Ishikawa (cell line): ENCODE measurements around the gene KRTAP1-3.

Experiments
- CEBPB ChIP-seq: IDR thresholded peaks from 2 replicates; pipeline ENCODE4 v1.6.1; 2012
- CREB1 ChIP-seq: IDR thresholded peaks from 2 replicates; pipeline ENCODE4 v1.6.1; 2012; ENCODE audit warnings: low read depth
- EGR1 ChIP-seq: IDR thresholded peaks from 2 replicates; pipeline ENCODE4 v1.6.1; 2012
- EP300 ChIP-seq: IDR thresholded peaks from 2 replicates; pipeline ENCODE4 v1.6.1; 2012; ENCODE audit warnings: borderline replicate concordance
- FOXM1 ChIP-seq: IDR thresholded peaks from 2 replicates; pipeline ENCODE4 v1.6.1; 2012; ENCODE audit warnings: low read depth, borderline replicate concordance
- NFIC ChIP-seq: IDR thresholded peaks from 2 replicates; pipeline ENCODE4 v1.6.1; 2012
- RAD21 ChIP-seq: IDR thresholded peaks from 2 replicates; pipeline ENCODE4 v1.6.1; 2012; ENCODE audit warnings: low read depth
- TAF1 ChIP-seq: IDR thresholded peaks from 2 replicates; pipeline ENCODE4 v1.6.1; 2012; ENCODE audit warnings: low read depth, mild to moderate bottlenecking
- TCF12 ChIP-seq: IDR thresholded peaks from 2 replicates; pipeline ENCODE4 v1.6.1; 2012; ENCODE audit warnings: low read depth
- TEAD4 ChIP-seq: IDR thresholded peaks from 2 replicates; pipeline ENCODE4 v1.6.1; 2012
- USF1 ChIP-seq: IDR thresholded peaks from 2 replicates; pipeline ENCODE4 v1.6.1; 2012
- YY1 ChIP-seq: IDR thresholded peaks from 2 replicates; pipeline ENCODE4 v1.6.1; 2012; ENCODE audit warnings: low read depth
- ZBTB7A ChIP-seq: IDR thresholded peaks from 2 replicates; pipeline ENCODE4 v1.6.1; 2012; ENCODE audit warnings: low read depth
- TF ChIP-seq, protein P1 (sequence below): IDR thresholded peaks from 2 replicates; pipeline ENCODE4 v1.6.1; 2012; ENCODE audit warnings: low read depth, mild to moderate bottlenecking
- TF ChIP-seq, protein P2 (sequence below): IDR thresholded peaks from 2 replicates; pipeline ENCODE4 v1.6.1; 2012

The KRTAP1-3 gene

DNA sequence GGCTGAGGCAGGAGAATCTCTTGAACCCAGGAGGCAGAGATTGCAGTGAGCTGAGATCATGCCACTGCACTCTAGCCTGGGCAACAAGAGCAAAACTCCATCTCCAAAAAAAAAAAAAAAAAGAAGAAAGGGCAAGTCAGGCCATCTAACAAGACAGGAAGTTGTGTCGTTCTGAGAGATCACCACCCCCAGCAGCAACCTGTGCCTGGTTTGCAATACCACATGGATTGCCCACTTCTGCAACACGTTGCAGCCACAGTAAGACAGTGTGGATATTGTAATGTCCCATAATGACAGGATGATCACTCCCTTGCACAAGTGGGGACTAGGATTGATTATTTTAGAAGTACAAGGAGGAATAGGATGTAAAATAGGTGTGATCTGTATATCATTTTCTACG is 34.4 kb upstream of the KRTAP1-3 start:
- TF ChIP-seq TAF1 (no peak), TEAD4 (no peak), NFIC (no peak), RAD21 (no peak), YY1 (no peak), ZBTB7A (no peak), TCF12 (no peak), EGR1 (no peak), CREB1 (no peak), CEBPB (no peak), USF1 (no peak), FOXM1 (no peak), EP300 (no peak)
- TF ChIP-seq, protein P1, sequence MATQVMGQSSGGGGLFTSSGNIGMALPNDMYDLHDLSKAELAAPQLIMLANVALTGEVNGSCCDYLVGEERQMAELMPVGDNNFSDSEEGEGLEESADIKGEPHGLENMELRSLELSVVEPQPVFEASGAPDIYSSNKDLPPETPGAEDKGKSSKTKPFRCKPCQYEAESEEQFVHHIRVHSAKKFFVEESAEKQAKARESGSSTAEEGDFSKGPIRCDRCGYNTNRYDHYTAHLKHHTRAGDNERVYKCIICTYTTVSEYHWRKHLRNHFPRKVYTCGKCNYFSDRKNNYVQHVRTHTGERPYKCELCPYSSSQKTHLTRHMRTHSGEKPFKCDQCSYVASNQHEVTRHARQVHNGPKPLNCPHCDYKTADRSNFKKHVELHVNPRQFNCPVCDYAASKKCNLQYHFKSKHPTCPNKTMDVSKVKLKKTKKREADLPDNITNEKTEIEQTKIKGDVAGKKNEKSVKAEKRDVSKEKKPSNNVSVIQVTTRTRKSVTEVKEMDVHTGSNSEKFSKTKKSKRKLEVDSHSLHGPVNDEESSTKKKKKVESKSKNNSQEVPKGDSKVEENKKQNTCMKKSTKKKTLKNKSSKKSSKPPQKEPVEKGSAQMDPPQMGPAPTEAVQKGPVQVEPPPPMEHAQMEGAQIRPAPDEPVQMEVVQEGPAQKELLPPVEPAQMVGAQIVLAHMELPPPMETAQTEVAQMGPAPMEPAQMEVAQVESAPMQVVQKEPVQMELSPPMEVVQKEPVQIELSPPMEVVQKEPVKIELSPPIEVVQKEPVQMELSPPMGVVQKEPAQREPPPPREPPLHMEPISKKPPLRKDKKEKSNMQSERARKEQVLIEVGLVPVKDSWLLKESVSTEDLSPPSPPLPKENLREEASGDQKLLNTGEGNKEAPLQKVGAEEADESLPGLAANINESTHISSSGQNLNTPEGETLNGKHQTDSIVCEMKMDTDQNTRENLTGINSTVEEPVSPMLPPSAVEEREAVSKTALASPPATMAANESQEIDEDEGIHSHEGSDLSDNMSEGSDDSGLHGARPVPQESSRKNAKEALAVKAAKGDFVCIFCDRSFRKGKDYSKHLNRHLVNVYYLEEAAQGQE, result no peak
- TF ChIP-seq, protein P2, sequence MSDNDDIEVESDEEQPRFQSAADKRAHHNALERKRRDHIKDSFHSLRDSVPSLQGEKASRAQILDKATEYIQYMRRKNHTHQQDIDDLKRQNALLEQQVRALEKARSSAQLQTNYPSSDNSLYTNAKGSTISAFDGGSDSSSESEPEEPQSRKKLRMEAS, result no peak

- no peak for TF ChIP-seq YY1
Observed at GRCh38 chr17:41067281-41067680, 32.6 kb upstream of the KRTAP1-3 start.

DNA sequence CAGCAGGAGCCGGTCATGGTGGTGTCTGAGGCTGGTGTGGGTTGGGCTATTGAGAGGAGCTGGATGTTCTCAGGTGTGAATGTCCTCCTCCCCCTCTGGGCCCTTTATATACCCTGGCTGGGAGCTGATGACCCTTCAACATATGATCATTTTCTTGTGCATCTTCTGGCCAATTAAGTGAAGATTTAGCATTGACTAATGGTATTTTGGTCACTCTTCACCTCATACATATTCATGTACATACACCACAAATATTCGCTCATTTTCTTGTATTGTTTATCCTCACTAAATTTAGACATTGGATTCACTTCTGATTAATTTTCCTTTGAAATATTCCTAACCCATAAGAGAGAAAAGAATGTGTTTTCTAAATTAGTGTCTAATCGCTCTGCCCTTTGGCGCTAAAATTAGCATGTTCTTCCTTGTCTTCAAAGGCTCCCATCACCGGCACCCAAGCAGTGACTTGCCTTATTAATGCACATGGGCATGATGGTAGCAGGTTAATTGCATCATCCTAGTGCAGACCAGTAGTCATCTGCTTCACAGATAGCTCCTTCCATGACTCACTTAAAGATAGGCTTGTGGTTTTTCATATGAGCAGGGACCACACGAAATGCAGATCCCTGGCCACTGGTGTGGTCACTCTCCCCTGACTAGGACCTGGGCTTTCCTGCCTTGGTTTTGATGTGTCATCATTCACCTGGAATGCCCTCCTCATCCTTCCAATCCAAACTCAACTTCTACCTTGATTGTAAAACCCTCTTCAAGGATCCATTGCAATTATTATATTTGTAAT is 31.4 kb upstream of the KRTAP1-3 start, which contains the start of gene KRTAP2-4:
TSS of gene KRTAP2-4 (minus strand) at position 51 of the 796 bp plus-strand sequence. CDS start at position 17, 34 bp downstream.
- no peak for TF ChIP-seq TAF1
- TF ChIP-seq FOXM1, result no peak
- TF ChIP-seq NFIC, result no peak
- TF ChIP-seq CEBPB, result no peak
- no peak for TF ChIP-seq USF1

- no peak for TF ChIP-seq CREB1
- TF ChIP-seq TAF1, result no peak
- TF ChIP-seq YY1, result no peak
- no peak for TF ChIP-seq EP300
- no peak for TF ChIP-seq NFIC
- TF ChIP-seq TEAD4, result no peak
- TF ChIP-seq, protein P1, result no peak
- TF ChIP-seq TCF12, result no peak
- no peak for TF ChIP-seq CEBPB
Observed at GRCh38 chr17:41064301-41064700, 29.6 kb upstream of the KRTAP1-3 start.

DNA sequence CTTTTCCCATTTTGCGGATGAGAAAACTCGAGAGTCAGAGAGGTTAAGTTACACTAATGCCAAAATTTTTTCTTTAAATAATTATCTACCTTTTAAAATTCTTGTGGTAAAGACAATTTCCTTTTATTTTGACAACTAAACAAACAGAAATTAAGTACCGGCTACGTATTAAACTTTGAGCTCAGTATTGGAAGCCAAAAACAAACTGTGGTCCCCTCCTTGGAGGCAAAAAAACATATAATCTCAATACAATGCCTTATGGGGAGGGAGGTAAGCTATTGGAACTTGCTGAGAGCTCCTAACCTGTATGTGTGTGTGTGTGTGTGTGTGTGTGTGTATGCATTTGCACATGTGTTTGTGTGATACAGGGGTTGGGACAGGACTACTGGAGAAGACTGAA is 28.8 kb upstream of the KRTAP1-3 start:
- no peak for TF ChIP-seq TAF1
- TF ChIP-seq FOXM1, result no peak
- TF ChIP-seq CEBPB, result no peak
- TF ChIP-seq EP300, result no peak
- no peak for TF ChIP-seq TCF12
- TF ChIP-seq, protein P2, result no peak
- TF ChIP-seq EGR1, result no peak
- TF ChIP-seq YY1, result no peak
- TF ChIP-seq NFIC, result no peak
- TF ChIP-seq ZBTB7A, result no peak

GRCh38 chr17:41061964-41062363 is 27.3 kb upstream of the KRTAP1-3 start:
- TF ChIP-seq, protein P2, result peak; percentile 75
- peak; percentile 43; the same call in 1 of the 2 replicates for TF ChIP-seq TEAD4
- no peak for TF ChIP-seq EGR1

DNA sequence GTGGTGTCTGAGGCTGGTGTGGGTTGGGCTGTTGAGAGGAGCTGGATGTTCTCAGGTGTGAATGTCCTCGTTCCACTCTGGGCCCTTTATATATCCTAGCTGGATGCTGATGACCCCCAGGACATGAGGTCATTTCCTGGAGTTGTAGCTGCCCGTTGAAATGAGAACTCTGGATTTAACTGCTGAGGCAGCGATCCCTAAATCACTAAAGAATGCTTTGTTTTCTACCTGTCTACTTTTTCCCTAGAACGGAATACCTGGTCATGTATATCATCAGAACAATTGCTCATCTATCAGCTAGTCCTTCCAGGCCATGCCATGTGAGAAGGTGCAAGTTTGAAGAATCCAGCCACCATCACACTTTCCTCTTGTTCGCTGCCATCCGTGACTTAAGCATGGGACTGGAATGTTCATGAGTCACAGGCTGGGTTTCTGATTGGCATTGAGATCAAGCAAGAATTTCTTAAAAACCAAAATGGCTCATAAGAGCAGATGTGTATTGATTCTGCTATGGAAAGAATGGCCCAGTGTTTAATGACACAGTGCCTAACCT is 25.5 kb upstream of the KRTAP1-3 start, which contains the start of gene KRTAP2-3:
TSS of gene KRTAP2-3 (minus strand) at position 63 of the 553 bp plus-strand sequence. CDS start 64 bp downstream, outside the sequence.
- TF ChIP-seq CEBPB, result no peak
- TF ChIP-seq EGR1, result no peak
- TF ChIP-seq RAD21, result no peak
- TF ChIP-seq, protein P1, result no peak
- TF ChIP-seq CREB1, result no peak
- TF ChIP-seq YY1, result peak; percentile 46; the same call in 1 of the 2 replicates
- no peak for TF ChIP-seq TAF1
- TF ChIP-seq FOXM1, result peak; percentile 42; the same call in 1 of the 2 replicates
- peak; percentile 76 for TF ChIP-seq EP300
- TF ChIP-seq USF1, result no peak
- TF ChIP-seq TCF12, result peak; percentile 54; the same call in 1 of the 2 replicates
- TF ChIP-seq TEAD4, result peak; percentile 92
- TF ChIP-seq ZBTB7A, result no peak
- TF ChIP-seq, protein P2, result peak; percentile 67
- peak; percentile 60 for TF ChIP-seq NFIC
